Stimulated activated CD8-positive, alpha-beta memory T cell treated with anti-CD3 and anti-CD28 coated beads, Interleukin-4, amount 100 ng/mL, for 4 hours (primary cell): Measurements from ENCODE around the gene MAPRE2.

Experiments used
- DNase-seq, 2 donors: peaks; one replicate each; pipeline ENCODE4 v3.0.0-alpha.2; 2020; ENCODE audit warnings: low read depth in 2 of 2, low spot score in 1 of 2

MAPRE2 gene

GRCh38 chr18:35032113-35032512 is 9.1 kb upstream of the MAPRE2 start:
- DNase-seq, result no peak

- no peak for DNase-seq
These were observed 3.2 kb upstream of the MAPRE2 start for GRCh38 chr18:35038029-35038428.

- DNase-seq, result no peak
These were observed 2.2 kb upstream of the MAPRE2 start for GRCh38 chr18:35038881-35039491.

- DNase-seq, result no peak
These were observed 600 bp upstream of the MAPRE2 start for GRCh38 chr18:35040638-35040987.

GRCh38 chr18:35041815-35042387 is 688 bp downstream of the MAPRE2 start:
- no peak for DNase-seq

- no peak for DNase-seq
These were observed 1.3 kb downstream of the MAPRE2 start for GRCh38 chr18:35042389-35043071.

- DNase-seq, result no peak
These were observed 2.0 kb downstream of the MAPRE2 start for GRCh38 chr18:35043207-35043606.

- no peak for DNase-seq
These were observed 3.9 kb downstream of the MAPRE2 start for GRCh38 chr18:35045121-35045520.

GRCh38 chr18:35045806-35046205 is 4.6 kb downstream of the MAPRE2 start:
- DNase-seq, result no peak

- no peak for DNase-seq
These were observed 6.6 kb downstream of the MAPRE2 start for GRCh38 chr18:35047697-35048292.

- no peak for DNase-seq
These were observed 8.2 kb downstream of the MAPRE2 start for GRCh38 chr18:35049111-35050027.

- DNase-seq, result no peak
These were observed 8.9 kb downstream of the MAPRE2 start for GRCh38 chr18:35050028-35050546.

- DNase-seq, result no peak
These were observed 9.5 kb downstream of the MAPRE2 start for GRCh38 chr18:35050705-35051195.

GRCh38 chr18:35051641-35052377 is 10.6 kb downstream of the MAPRE2 start:
- DNase-seq, result no peak

GRCh38 chr18:35054401-35054800 is 13.2 kb downstream of the MAPRE2 start:
- no peak for DNase-seq

GRCh38 chr18:35055105-35055504 is 13.9 kb downstream of the MAPRE2 start:
- DNase-seq, result no peak

- DNase-seq, result no peak
These were observed 14.5 kb downstream of the MAPRE2 start for GRCh38 chr18:35055726-35056125.

GRCh38 chr18:35059280-35059927 is 18.2 kb downstream of the MAPRE2 start:
- DNase-seq, result no peak

GRCh38 chr18:35060122-35060815 is 19.1 kb downstream of the MAPRE2 start:
- DNase-seq, result no peak
